ENCODE measurements around the gene GRM4.

DNA sequence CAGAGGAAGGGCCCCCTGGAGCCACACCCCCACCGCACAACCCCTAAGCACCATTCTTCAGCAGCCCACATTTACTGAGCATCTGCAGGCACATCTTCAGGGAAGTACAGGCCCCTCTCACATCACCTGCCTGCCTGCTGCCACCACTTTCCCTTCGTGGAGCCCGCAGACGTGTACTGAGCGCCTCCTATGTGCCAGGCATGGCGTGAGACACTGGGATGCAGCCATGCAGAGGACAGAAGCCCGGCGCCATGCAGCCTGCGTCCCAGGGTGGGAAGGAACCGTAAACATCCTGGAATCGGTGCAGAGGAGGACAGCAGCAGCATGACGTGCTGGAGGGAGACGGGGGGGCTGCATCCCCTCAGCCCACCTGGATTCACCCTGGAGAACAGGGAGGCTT lies 78.1 kb downstream of the GRM4 start:
- TF ChIP-seq TAF1 (IDR thresholded peaks at IDR 0.05; ENCODE audit: low read depth), result no peak
- no peak for TF ChIP-seq ZBTB7A (IDR thresholded peaks at IDR 0.05; ENCODE audit: low read depth)
- no peak for TF ChIP-seq EP300 (IDR thresholded peaks at IDR 0.05; ENCODE audit: borderline replicate concordance)
- TF ChIP-seq RAD21 (IDR thresholded peaks at IDR 0.05; ENCODE audit: low read depth), result peak; percentile 50
- TF ChIP-seq, protein P1, sequence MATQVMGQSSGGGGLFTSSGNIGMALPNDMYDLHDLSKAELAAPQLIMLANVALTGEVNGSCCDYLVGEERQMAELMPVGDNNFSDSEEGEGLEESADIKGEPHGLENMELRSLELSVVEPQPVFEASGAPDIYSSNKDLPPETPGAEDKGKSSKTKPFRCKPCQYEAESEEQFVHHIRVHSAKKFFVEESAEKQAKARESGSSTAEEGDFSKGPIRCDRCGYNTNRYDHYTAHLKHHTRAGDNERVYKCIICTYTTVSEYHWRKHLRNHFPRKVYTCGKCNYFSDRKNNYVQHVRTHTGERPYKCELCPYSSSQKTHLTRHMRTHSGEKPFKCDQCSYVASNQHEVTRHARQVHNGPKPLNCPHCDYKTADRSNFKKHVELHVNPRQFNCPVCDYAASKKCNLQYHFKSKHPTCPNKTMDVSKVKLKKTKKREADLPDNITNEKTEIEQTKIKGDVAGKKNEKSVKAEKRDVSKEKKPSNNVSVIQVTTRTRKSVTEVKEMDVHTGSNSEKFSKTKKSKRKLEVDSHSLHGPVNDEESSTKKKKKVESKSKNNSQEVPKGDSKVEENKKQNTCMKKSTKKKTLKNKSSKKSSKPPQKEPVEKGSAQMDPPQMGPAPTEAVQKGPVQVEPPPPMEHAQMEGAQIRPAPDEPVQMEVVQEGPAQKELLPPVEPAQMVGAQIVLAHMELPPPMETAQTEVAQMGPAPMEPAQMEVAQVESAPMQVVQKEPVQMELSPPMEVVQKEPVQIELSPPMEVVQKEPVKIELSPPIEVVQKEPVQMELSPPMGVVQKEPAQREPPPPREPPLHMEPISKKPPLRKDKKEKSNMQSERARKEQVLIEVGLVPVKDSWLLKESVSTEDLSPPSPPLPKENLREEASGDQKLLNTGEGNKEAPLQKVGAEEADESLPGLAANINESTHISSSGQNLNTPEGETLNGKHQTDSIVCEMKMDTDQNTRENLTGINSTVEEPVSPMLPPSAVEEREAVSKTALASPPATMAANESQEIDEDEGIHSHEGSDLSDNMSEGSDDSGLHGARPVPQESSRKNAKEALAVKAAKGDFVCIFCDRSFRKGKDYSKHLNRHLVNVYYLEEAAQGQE (IDR thresholded peaks at IDR 0.05; ENCODE audit: low read depth), result no peak
